Common myeloid progenitor, CD34-positive (primary cell): ENCODE data around the gene TBC1D7.

Experiments used
- CTCF ChIA-PET: fragments of 350-600 bp; sonication (Branson Sonifier 250); formaldehyde crosslinking; loops from one replicate; lab custom pipeline; 2021; ENCODE audit warnings: antibody characterized with exemption; lab: Charles Lee
- POLR2A ChIA-PET: fragments of 350-600 bp; sonication (Branson Sonifier 250); formaldehyde crosslinking; loops from one replicate; lab custom pipeline; 2021; ENCODE audit warnings: antibody characterized with exemption; lab: Charles Lee
- DNase-seq, 3 donors: peaks; one replicate each; pipeline versions ENCODE4 v3.0.0 to v3.0.0-alpha.2; 2013
- H3K27ac ChIP-seq, 2 experiments: 1 replicate in 1 of 2; 2 replicates in 1 of 2; pipeline ENCODE4 v1.7.0; 2013; ENCODE audit warnings: inconsistent platforms in 2 of 2, low read length in 2 of 2, mild to moderate bottlenecking in 2 of 2, low read depth in 1 of 2, moderate library complexity in 1 of 2; ENCODE audit not compliant: severe bottlenecking in 2 of 2, insufficient read depth in 1 of 2, poor library complexity in 1 of 2
- H3K27me3 ChIP-seq, 5 experiments: replicated peaks in 2 of 5; 1 replicate in 3 of 5; 2 replicates in 2 of 5; pipeline versions ENCODE4 v1.6.1 to v1.7.0; 2013; ENCODE audit warnings: low read length in 4 of 5, mild to moderate bottlenecking in 2 of 5, moderate library complexity in 2 of 5, inconsistent platforms in 1 of 5; ENCODE audit not compliant: insufficient read depth in 5 of 5, control insufficient read depth in 4 of 5
- H3K36me3 ChIP-seq, 4 experiments: 1 replicate in 2 of 4; 2 replicates in 2 of 4; pipeline versions ENCODE4 v1.6.1 to v1.7.0; 2013; ENCODE audit warnings: low read length in 3 of 4, control low read depth in 1 of 4, mild to moderate bottlenecking in 1 of 4; ENCODE audit not compliant: control insufficient read depth in 4 of 4, insufficient read depth in 4 of 4
- H3K4me1 ChIP-seq, 4 experiments: 1 replicate in 3 of 4; 2 replicates in 1 of 4; pipeline versions ENCODE4 v1.6.1 to v1.7.1; 2013; ENCODE audit warnings: low read length in 3 of 4, mild to moderate bottlenecking in 3 of 4, control low read depth in 1 of 4, inconsistent platforms in 1 of 4, moderate library complexity in 1 of 4; ENCODE audit not compliant: control insufficient read depth in 4 of 4, insufficient read depth in 4 of 4; ENCODE audit errors: control extremely low read depth in 1 of 4
- H3K4me3 ChIP-seq, 7 experiments: 1 replicate in 4 of 7; 2 replicates in 3 of 7; pipeline versions ENCODE4 v1.5.1 to v1.7.0; 2013; ENCODE audit warnings: mild to moderate bottlenecking in 7 of 7, low read length in 6 of 7, moderate library complexity in 6 of 7, inconsistent platforms in 2 of 7, low read depth in 2 of 7, control low read depth in 1 of 7; ENCODE audit not compliant: insufficient read depth in 4 of 7, control insufficient read depth in 1 of 7; ENCODE audit errors: extremely low read depth in 1 of 7
- H3K9me3 ChIP-seq, 5 experiments: 1 replicate in 4 of 5; 2 replicates in 1 of 5; pipeline versions ENCODE4 v1.6.1 to v1.7.1; 2013; ENCODE audit warnings: low read length in 4 of 5, mild to moderate bottlenecking in 2 of 5, inconsistent platforms in 1 of 5, low read depth in 1 of 5, moderate library complexity in 1 of 5; ENCODE audit not compliant: control insufficient read depth in 4 of 5, insufficient read depth in 2 of 5; ENCODE audit errors: control extremely low read depth in 1 of 5
- WGBS: methylation state at CpG from one replicate; pipeline ENCODE4 v1.1.5; 2013; ENCODE audit not compliant: insufficient coverage; 5-methylcytosine and 5-hydroxymethylcytosine counted together

Gene TBC1D7

DNA sequence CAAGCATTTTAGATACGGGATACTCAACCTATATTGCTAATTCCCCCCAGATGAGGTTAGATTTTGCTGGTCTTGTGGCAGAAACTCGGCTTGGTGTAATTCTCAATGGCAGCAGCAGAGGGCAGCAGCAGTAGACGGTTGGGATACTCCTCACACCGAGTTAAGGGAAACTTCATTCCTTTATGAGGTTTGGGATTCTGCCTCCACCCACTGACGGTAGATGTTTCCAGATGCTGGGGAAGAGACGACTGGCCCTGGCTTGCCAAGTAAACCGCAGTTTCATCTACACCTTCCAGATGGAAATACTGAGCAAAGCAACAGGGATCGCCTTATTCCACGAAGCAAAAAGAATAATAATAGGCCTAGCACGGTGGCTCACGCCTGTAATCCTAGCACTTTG is 8.2 kb upstream of the TBC1D7 start:
- Histone ChIP-seq H3K4me1 (peaks cover 8 to 31% (median 20%) of the 10 kb centered on the region in 4 experiments), H3K4me3 (no peak overlapping the region), H3K27ac (no peak overlapping the region), H3K27me3 (no peaks in the 10 kb centered on the region), H3K36me3 (no peaks in the 10 kb centered on the region), H3K9me3 (peaks cover 0 to 4% (median 0%) of the 10 kb centered on the region in 5 experiments)
- 49% methylated on average over 8 of the region's 11 CpGs for WGBS
- peak; percentile 74 to 82 (median 75) for DNase-seq
- ChIA-PET POLR2A (no interaction called here), CTCF (interaction anchor here (0.7 to 3.6 kb wide), 5 partner anchors 10 to 201 kb away, joined by 3 to 15 read pairs (median 4); no protein-coding TSS in a partner anchor)

DNA sequence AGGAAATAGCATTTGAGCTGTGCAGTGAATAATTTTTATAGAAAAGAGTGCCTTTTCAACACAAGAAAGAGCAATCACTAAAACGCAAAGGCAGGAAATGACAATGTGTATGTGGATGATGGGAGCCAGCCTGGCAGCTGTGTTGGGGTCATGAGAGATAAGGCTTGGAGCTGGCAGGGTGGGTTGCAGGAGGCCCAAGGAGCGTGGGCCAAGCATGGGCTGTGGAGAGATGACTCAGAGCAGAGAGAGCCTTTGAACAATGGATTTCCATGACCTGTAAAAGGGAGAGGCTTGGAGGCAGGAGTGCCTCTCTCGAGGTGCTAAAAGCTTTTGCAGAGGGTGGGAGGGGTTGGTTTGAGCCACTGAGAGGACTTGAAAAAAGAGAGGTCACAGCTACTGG is 6.6 kb upstream of the TBC1D7 start:
- Histone ChIP-seq H3K36me3 (no peaks in the 10 kb centered on the region), H3K4me1 (peaks cover 8 to 29% (median 18%) of the 10 kb centered on the region in 4 experiments), H3K27ac (no peak overlapping the region), H3K4me3 (no peak overlapping the region), H3K27me3 (no peaks in the 10 kb centered on the region), H3K9me3 (no peaks in the 10 kb centered on the region)
- ChIA-PET POLR2A (no interaction called here), CTCF (interaction anchor here (0.6 to 2.6 kb wide), 16 partner anchors 21 to 424 kb away, joined by 3 to 10 read pairs (median 3); partner anchors contain the start of genes GFOD1 and SIRT5)
- 23% methylated on average over 3 of the region's 3 CpGs for WGBS
- peak; percentile 69 to 92 (median 86) for DNase-seq

DNA sequence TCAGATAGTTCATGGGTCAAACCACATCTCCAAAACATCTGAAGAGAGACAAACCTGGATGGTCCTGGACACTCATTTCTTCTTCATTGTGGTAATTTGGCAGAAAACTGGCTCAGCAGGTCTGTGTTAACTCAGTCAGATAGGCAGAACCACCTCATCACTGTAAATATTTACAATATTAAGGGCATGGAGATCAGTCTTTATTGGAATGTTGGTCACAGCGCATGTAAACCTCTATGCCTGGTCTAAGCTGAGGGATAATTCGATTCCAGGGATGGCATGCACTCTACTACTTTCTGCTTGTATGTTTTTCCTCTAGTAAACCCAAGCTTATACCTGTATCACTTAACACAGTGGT is 4.0 kb upstream of the TBC1D7 start:
- CTCF ChIA-PET: interaction anchor here (0.6 to 2.6 kb wide), 18 partner anchors 14 to 911 kb away, joined by 3 to 8 read pairs (median 4); no protein-coding TSS in a partner anchor
- no peak for DNase-seq
- POLR2A ChIA-PET: no interaction called here
- WGBS: no CpG with 5 or more reads among the region's 2 CpGs
- Histone ChIP-seq H3K4me1 (peaks cover 12 to 27% (median 20%) of the 10 kb centered on the region in 4 experiments), H3K4me3 (no peak overlapping the region), H3K36me3 (no peaks in the 10 kb centered on the region), H3K9me3 (no peaks in the 10 kb centered on the region), H3K27me3 (no peaks in the 10 kb centered on the region), H3K27ac (no peak overlapping the region)

DNA sequence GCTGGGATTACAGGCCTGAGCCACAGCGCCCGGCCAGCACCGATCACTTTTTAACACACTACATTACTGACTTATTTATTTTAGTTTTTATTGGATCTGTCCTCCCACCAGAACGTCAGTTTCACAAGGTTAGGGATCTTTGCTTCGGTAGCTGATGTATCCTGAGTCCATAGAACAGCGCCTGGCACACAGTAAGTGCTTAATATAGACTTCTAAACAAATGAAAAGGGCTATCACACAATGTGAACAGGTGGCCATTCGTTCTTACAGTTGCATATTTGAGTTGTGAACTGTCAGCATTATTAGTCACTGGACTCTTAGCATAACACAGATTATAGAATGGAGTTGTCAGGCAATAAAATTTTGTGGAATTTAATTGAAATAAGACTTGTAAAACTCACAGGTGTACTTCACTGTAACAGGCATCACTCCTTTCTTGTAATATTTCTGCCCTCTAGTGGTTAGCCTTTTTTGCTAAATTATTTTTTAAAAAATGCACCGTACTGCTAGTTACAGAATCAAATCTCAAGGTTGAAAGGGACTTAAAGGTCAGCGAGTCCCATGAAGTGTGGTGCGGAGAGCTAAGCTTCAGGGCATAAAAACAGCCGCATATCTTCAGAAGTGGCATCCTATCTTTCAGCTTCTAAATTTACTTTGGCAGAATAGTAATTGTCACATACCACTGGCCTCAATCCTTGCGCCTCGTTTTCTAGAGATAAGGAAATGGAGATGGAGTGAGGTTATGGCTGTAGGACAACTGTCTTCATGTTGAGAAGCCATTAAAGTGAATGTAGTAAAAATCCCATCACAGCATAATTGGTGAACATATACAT is 3.4 kb upstream of the TBC1D7 start:
- ChIA-PET POLR2A (no interaction called here), CTCF (interaction anchor here (0.6 to 2.6 kb wide), 26 partner anchors 16 to 910 kb away, joined by 3 to 11 read pairs (median 4); no protein-coding TSS in a partner anchor)
- Histone ChIP-seq H3K27me3 (no peaks in the 10 kb centered on the region), H3K9me3 (no peaks in the 10 kb centered on the region), H3K27ac (no peak overlapping the region), H3K4me1 (peaks cover 14 to 32% (median 23%) of the 10 kb centered on the region in 4 experiments), H3K36me3 (no peaks in the 10 kb centered on the region), H3K4me3 (no peak overlapping the region)
- WGBS: 54% methylated on average over 5 of the region's 13 CpGs
- peak in 2 of 3 donors; percentile 42 to 55 for DNase-seq

DNA sequence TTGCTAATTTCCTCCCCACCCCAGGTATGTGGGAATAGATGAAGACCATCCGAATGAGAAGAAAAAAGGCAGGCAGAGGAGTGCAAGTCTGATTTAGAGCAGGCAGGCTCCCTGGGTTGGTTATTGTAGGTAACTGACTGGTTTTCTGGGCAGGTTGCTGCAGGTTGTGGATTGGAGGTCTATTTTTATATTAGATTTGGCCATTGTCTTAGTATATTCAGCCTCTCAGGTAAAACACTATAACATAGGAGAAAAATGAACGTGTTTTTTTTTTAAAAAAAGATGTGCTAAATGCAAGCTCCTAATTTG is 492 bp upstream of the TBC1D7 start:
- no peak for DNase-seq
- ChIA-PET POLR2A (interaction anchor here (0.5 to 1.8 kb wide), 9 partner anchors 12 to 373 kb away, joined by 3 to 7 read pairs (median 4); no protein-coding TSS in a partner anchor), CTCF (interaction anchor here (0.7 to 2.1 kb wide), 10 partner anchors 9 to 417 kb away, joined by 3 to 10 read pairs (median 4); no protein-coding TSS in a partner anchor)
- WGBS: no CpG with 5 or more reads among the region's 2 CpGs
- Histone ChIP-seq H3K9me3 (no peaks in the 10 kb centered on the region), H3K27me3 (no peaks in the 10 kb centered on the region), H3K4me1 (peaks cover 5 to 22% (median 15%) of the 10 kb centered on the region in 4 experiments), H3K4me3 (peak overlapping the region; percentile 88 to 99 (median 93)), H3K27ac (peak overlapping the region; percentile 86 to 90), H3K36me3 (peaks cover 2 to 18% (median 12%) of the 10 kb centered on the region in 4 experiments)

DNA sequence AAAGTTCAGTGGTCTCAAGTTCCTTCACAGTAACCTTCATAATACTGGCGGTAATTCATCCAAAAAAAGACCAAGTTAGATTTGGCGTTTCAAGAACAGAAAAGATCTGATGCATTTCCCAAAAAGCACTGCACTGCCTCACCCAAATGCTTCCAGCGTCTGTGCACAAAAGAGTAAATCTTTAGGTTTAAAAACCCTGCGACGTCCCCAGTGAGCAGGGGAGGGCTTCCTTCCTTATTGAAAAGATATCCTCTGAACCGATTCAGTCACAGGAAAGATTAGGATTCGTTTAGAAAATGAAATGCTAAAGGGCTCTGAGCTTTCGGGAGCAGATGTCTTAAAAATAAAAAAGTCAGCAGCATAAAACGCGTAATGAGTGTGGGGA is 654 bp downstream of the TBC1D7 start:
- Histone ChIP-seq H3K27me3 (no peaks in the 10 kb centered on the region), H3K36me3 (peaks cover 5 to 27% (median 17%) of the 10 kb centered on the region in 4 experiments), H3K27ac (peak overlapping the region; percentile 86 to 90), H3K9me3 (no peaks in the 10 kb centered on the region), H3K4me3 (peak overlapping the region in 6 of 7 experiments; percentile 88 to 99 (median 94)), H3K4me1 (peaks cover 5 to 22% (median 15%) of the 10 kb centered on the region in 4 experiments)
- 0% methylated on average over 10 of the region's 10 CpGs for WGBS
- ChIA-PET POLR2A (interaction anchor here (1.1 to 1.8 kb wide), 4 partner anchors 8 to 133 kb away, joined by 3 to 6 read pairs (median 4); no protein-coding TSS in a partner anchor), CTCF (interaction anchor here (1.3 to 2.1 kb wide), 4 partner anchors 14 to 416 kb away, joined by 4 to 10 read pairs (median 4); no protein-coding TSS in a partner anchor)
- DNase-seq: peak in 1 of 3 donors; percentile 34
